Measurements from ENCODE around the gene PIK3AP1. TPM values are rescaled to one million over a fixed set of nuclear protein-coding genes. Genes with fewer than 3 reads are reported as not detected.

Gene PIK3AP1
- total RNA-seq, 1 experiment from 2014 or later, result 1.7 TPM

- Histone ChIP-seq H3K27ac (ENCODE audit: insufficient read length, low read depth, low read length) (no peak overlapping the region), H2BK120ac (ENCODE audit: low read depth, low read length, poor library complexity, severe bottlenecking) (no peak overlapping the region), H3K4me1 (ENCODE audit: insufficient read depth, low read length) (peaks cover 4% of the 10 kb centered on the region; the same call in 1 of the 2 replicates), H3K4me2 (ENCODE audit: insufficient read depth, insufficient read length, low read length) (no peak overlapping the region), H4K91ac (ENCODE audit: insufficient read length, low read depth, low read length) (no peak overlapping the region), H3K4ac (ENCODE audit: low read depth, low read length) (no peak overlapping the region), H3K14ac (ENCODE audit: insufficient read depth, low read length) (no peak overlapping the region), H3K23ac (ENCODE audit: insufficient read length, low read depth, low read length) (no peak overlapping the region), H2AK5ac (ENCODE audit: insufficient read length, low read length) (no peak overlapping the region), H3K9me3 (ENCODE audit: control insufficient read depth, low read depth, low read length) (no peaks in the 10 kb centered on the region), H3K56ac (ENCODE audit: insufficient read length, low read depth, low read length) (no peak overlapping the region), H3K23me2 (ENCODE audit: insufficient read length, low read depth, low read length, poor library complexity, severe bottlenecking) (peaks cover 11% of the 10 kb centered on the region), H4K8ac (replicated peaks; ENCODE audit: insufficient read length, low read depth, low read length) (no peak overlapping the region), H3K79me1 (ENCODE audit: insufficient read depth, low read depth, low read length, poor library complexity, severe bottlenecking) (peaks cover 2% of the 10 kb centered on the region), H2BK5ac (ENCODE audit: insufficient read length, low read length) (no peak overlapping the region), H3K27me3 (ENCODE audit: insufficient read depth, low read length) (no peaks in the 10 kb centered on the region), H4K5ac (ENCODE audit: insufficient read length, low read depth, low read length) (no peak overlapping the region), H2AFZ (ENCODE audit: low read length) (no peak overlapping the region), H2BK15ac (ENCODE audit: low read depth, low read length) (no peak overlapping the region), H3T11ph (ENCODE audit: low read length) (no peak overlapping the region), H2BK12ac (ENCODE audit: insufficient read length, low read depth, low read length) (no peak overlapping the region), H3K79me2 (ENCODE audit: insufficient read depth, low read length) (no peaks in the 10 kb centered on the region), H2BK20ac (ENCODE audit: low read depth, low read length, poor library complexity, severe bottlenecking) (no peak overlapping the region), H3K9ac (ENCODE audit: extremely low read depth, insufficient read length, low read length) (no peak overlapping the region), H3K18ac (ENCODE audit: insufficient read length, low read depth, low read length) (no peak overlapping the region), H4K20me1 (ENCODE audit: control insufficient read depth, insufficient read depth, insufficient read length) (no peaks in the 10 kb centered on the region)
- H3K4me1 Mint-ChIP-seq, result peaks cover 14 to 17% of the 10 kb centered on the region in 2 experiments
- no peak overlapping the region for H3K4me3 Mint-ChIP-seq
- H3K27ac Mint-ChIP-seq, result no peak overlapping the region
- H3K27me3 Mint-ChIP-seq (ENCODE audit: low read depth), result peaks cover 15% of the 10 kb centered on the region
- H3K9me3 Mint-ChIP-seq, result no peaks in the 10 kb centered on the region; a peak in 1 of 5 replicates
- TF ChIP-seq, protein P1, sequence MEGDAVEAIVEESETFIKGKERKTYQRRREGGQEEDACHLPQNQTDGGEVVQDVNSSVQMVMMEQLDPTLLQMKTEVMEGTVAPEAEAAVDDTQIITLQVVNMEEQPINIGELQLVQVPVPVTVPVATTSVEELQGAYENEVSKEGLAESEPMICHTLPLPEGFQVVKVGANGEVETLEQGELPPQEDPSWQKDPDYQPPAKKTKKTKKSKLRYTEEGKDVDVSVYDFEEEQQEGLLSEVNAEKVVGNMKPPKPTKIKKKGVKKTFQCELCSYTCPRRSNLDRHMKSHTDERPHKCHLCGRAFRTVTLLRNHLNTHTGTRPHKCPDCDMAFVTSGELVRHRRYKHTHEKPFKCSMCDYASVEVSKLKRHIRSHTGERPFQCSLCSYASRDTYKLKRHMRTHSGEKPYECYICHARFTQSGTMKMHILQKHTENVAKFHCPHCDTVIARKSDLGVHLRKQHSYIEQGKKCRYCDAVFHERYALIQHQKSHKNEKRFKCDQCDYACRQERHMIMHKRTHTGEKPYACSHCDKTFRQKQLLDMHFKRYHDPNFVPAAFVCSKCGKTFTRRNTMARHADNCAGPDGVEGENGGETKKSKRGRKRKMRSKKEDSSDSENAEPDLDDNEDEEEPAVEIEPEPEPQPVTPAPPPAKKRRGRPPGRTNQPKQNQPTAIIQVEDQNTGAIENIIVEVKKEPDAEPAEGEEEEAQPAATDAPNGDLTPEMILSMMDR (conservative IDR thresholded peaks at IDR 0.05), result no peak
- H3K36me3 Mint-ChIP-seq (ENCODE audit: insufficient read depth in 1 of 3, low read depth in 3 of 3), result no peaks in the 10 kb centered on the region; a peak in 1 of 7 replicates
- WGBS (ENCODE audit: extremely low coverage, insufficient read length, low lambda C conversion rate), result no CpG with 5 or more reads among the region's 12 CpGs
- DNase-seq, result no peak
These were observed 1.9 kb downstream of the PIK3AP1 start for GRCh38 chr10:96718304-96718990.

Measured in H9 (cell line).